SU-DHL-6 (cell line): ENCODE results near the gene LGALS8.

Experiments
- EZH2phosphoT487 ChIP-seq: fragments of 200-600 bp; sonication (generic), shearing (Covaris generic); conservative IDR thresholded peaks from 2 replicates; pipeline ENCODE4 v1.6.1; 2018; ENCODE audit warnings: mild to moderate bottlenecking, antibody characterized with exemption, low read length, moderate library complexity, mixed read lengths
- TF ChIP-seq, protein P1 (sequence below): fragments of 200-600 bp; sonication (generic); IDR thresholded peaks from one replicate; pipeline ENCODE4 v1.5.1; 2017; ENCODE audit warnings: antibody characterized with exemption, mild to moderate bottlenecking, low read length, moderate library complexity; ENCODE audit not compliant: insufficient read depth, poor library complexity, severe bottlenecking

DNA sequence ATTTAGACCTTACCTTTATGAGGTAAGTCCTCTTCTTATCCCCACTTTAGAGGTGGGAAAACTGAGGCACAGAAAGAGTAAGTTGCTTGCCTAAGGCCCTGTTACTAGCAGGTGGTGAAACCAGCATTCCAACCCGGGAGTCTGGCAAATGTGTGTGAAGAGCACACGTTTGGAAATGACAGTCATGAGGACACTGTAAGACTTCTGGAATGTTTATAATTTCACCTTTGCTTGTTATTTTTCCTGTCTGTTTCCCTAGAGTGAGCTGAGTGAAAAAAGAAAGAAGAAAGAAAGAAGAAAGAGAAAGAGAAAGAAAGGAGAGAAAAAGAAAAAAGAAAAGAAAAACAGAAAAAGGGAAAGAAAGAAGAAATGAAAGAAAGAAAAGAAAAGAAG is 21.2 kb upstream of the LGALS8 start:
- TF ChIP-seq, protein P1, sequence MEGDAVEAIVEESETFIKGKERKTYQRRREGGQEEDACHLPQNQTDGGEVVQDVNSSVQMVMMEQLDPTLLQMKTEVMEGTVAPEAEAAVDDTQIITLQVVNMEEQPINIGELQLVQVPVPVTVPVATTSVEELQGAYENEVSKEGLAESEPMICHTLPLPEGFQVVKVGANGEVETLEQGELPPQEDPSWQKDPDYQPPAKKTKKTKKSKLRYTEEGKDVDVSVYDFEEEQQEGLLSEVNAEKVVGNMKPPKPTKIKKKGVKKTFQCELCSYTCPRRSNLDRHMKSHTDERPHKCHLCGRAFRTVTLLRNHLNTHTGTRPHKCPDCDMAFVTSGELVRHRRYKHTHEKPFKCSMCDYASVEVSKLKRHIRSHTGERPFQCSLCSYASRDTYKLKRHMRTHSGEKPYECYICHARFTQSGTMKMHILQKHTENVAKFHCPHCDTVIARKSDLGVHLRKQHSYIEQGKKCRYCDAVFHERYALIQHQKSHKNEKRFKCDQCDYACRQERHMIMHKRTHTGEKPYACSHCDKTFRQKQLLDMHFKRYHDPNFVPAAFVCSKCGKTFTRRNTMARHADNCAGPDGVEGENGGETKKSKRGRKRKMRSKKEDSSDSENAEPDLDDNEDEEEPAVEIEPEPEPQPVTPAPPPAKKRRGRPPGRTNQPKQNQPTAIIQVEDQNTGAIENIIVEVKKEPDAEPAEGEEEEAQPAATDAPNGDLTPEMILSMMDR = no peak
- no peak for TF ChIP-seq EZH2phosphoT487
